AG04449 (cell line): Measurements from ENCODE around the gene GNG14.
"Not testable (repeated sequence)": the region's sequence is repeated elsewhere in the genome, so short reads cannot be mapped to it uniquely, and the experiment has no call there.

Experiments
- CTCF ChIA-PET: fragments of 350-600 bp; formaldehyde crosslinking; extraction: SDS; loops from one replicate; lab custom pipeline; 2021; ENCODE audit warnings: antibody characterized with exemption; lab: Yijun Ruan, JAX
- POLR2A ChIA-PET: fragments of 400-600, 350-600 bp; formaldehyde crosslinking; extraction: SDS; loops from one replicate; lab custom pipeline; 2020; ENCODE audit warnings: antibody characterized with exemption, inconsistent platforms; lab: Yijun Ruan, JAX
- DNase-seq: peaks from one replicate; pipeline ENCODE4 v3.0.0-alpha.2; 2010; ENCODE audit warnings: low read depth, low spot score
- H3K4me3 ChIP-seq: 2 replicates; pipeline ENCODE4 v1.5.1; 2011; ENCODE audit warnings: low read depth, mild to moderate bottlenecking, control low read depth, low read length
- CTCF ChIP-seq: IDR thresholded peaks from one replicate; pipeline ENCODE4 v1.5.1; 2011; ENCODE audit warnings: mild to moderate bottlenecking, moderate library complexity, low read length, control low read depth, inconsistent platforms; ENCODE audit not compliant: insufficient read depth; ENCODE audit errors: missing control alignments

GNG14 gene

DNA sequence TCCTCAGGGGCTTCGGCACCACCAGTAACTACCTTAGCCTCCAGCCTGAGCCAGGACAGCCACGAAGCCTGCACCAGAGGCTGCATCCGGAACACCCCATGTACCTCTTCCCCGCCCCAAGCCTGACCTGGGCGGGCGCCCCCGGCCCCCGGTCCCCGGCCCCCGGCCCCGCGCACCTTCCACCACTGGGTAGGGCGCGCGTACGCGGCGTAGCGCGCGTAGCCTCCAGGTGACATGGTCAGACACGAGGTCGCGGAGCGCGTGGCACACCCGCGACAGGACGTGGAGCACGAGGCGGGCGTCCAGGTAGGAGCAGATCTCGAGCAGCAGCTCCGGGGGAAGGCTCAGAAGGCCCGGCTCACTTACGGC lies 8.2 kb downstream of the GNG14 start:
- peak overlapping the region; percentile 97 for H3K4me3 ChIP-seq
- ChIA-PET CTCF (interaction anchor here (1.0 to 2.8 kb wide), 7 partner anchors 8 to 152 kb away, joined by 3 to 17 read pairs (median 6); no protein-coding TSS in a partner anchor), POLR2A (interaction anchor here (0.6 to 2.2 kb wide), 8 partner anchors 9 to 96 kb away, joined by 3 to 12 read pairs (median 4); partner anchors contain the start of genes DHPS, JUNB and TRIR)
- no peak for TF ChIP-seq CTCF
- no peak for DNase-seq

- DNase-seq = peak; percentile 63
- H3K4me3 ChIP-seq = peak within 1 kb of the TSS; percentile 97
- POLR2A ChIA-PET = interaction anchor here (0.6 to 2.2 kb wide), 9 partner anchors 10 to 151 kb away, joined by 3 to 12 read pairs (median 4); partner anchors contain the start of genes DHPS, JUNB and TRIR
- CTCF ChIA-PET = interaction anchor here (1.0 to 4.1 kb wide), 9 partner anchors 15 to 151 kb away, joined by 3 to 17 read pairs (median 6); no protein-coding TSS in a partner anchor
- no peak for TF ChIP-seq CTCF
Observed at GRCh38 chr19:12696366-12697335, 8.9 kb downstream of the GNG14 start, which contains the start of gene FBXW9. TSS of gene FBXW9 (minus strand) at chr19:12696631. CDS start at chr19:12696581, 50 bp downstream.

DNA sequence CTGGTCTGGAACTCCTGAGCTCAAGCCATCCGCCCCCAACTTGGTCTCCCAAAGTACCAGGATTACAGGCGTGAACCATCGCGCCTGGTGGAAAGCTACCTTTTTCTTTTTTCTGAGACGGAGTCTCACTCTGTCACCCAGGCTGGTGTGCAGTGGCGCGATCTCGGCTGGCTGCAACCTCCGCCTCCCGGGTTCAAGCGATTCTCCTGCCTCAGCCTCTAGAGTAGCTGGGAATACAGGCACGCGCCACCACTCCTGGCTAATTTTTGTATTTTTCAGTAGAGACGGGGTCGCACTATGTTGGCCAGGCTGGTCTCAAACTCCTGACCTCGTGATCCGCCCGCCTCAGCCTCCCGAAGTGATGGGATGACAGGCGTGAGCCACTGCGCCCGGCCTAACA lies 9.6 kb downstream of the GNG14 start:
- DNase-seq, H3K4me3 ChIP-seq: not testable (repeated sequence)
- ChIA-PET POLR2A (interaction anchor here (1.3 to 2.0 kb wide), 4 partner anchors 12 to 151 kb away, joined by 3 to 8 read pairs (median 4); partner anchors contain the start of genes JUNB and TRIR), CTCF (interaction anchor here (0.6 to 4.1 kb wide), 9 partner anchors 14 to 635 kb away, joined by 3 to 17 read pairs (median 6); no protein-coding TSS in a partner anchor)

GRCh38 chr19:12698138-12698537 lies 10.3 kb downstream of the GNG14 start:
- POLR2A ChIA-PET = no interaction called here

GRCh38 chr19:12701596-12702282 lies 13.9 kb downstream of the GNG14 start:
- ChIA-PET CTCF (no interaction called here), POLR2A (interaction anchor here (0.7 kb wide), 1 partner anchor 19 kb away, joined by 4 read pairs; no protein-coding TSS in a partner anchor)
- no peak overlapping the region for H3K4me3 ChIP-seq
- no peak for TF ChIP-seq CTCF
- no peak for DNase-seq

More at GRCh38 chr19:12698138-12698537, 10.3 kb downstream of the GNG14 start:
- DNase-seq = no peak
- no peak overlapping the region for H3K4me3 ChIP-seq
- no peak for TF ChIP-seq CTCF
- CTCF ChIA-PET = interaction anchor here (0.6 to 4.1 kb wide), 5 partner anchors 10 to 636 kb away, joined by 3 to 12 read pairs (median 5); no protein-coding TSS in a partner anchor

GRCh38 chr19:12703046-12703445 lies 15.2 kb downstream of the GNG14 start:
- TF ChIP-seq CTCF = no peak
- DNase-seq = no peak
- CTCF ChIA-PET = interaction anchor here (1.1 kb wide), 1 partner anchor 74 kb away, joined by 3 read pairs; no protein-coding TSS in a partner anchor
- H3K4me3 ChIP-seq = no peak overlapping the region
- POLR2A ChIA-PET = no interaction called here
